ENCODE measurements around the gene FBXO39. TPM values are rescaled to one million over a fixed set of nuclear protein-coding genes. Genes with fewer than 3 reads are reported as not detected.
"Not testable (repeated sequence)": the region's sequence is repeated elsewhere in the genome, so short reads cannot be mapped to it uniquely, and the experiment has no call there.

The FBXO39 gene
- polyA plus RNA-seq (2014; cell fraction: cytosol; rRNA removed) = not detected in 2 replicates
- not detected in 2 replicates for polyA plus RNA-seq (2014; cell fraction: nucleus; rRNA removed)

DNA sequence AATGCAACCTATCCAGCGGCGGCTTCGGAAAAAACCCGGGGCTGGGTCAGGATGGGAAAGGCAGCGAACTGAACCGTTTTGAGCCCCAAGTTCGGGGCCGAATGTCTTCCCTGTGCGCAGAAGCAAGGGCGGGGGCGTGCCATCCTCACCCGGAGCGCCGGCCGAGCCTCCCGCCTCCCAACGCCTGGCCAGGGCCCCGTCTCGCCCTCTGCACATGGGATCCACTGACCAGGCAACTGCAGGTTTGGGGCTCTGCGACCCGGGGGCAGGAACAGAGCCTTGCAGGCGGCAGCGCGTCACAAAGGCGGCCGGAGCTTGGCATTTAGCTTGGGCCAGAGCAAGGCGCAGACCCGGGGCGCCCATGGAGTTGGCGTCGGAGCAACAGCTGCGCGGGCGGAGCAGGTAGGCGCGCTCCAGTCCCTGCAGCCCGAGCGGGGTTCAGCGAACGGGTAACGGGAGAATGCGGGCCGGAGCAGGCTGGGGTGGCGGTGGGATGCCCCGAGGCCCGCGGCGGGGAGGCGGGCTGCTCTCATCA lies at the start of gene FBXO39:
Gene FBXO39 (plus strand): TSS at position 345 of the 535 bp plus-strand sequence. CDS start 3,654 bp downstream, outside the sequence.
- DNase-seq (ENCODE audit: low spot score) = no peak

DNA sequence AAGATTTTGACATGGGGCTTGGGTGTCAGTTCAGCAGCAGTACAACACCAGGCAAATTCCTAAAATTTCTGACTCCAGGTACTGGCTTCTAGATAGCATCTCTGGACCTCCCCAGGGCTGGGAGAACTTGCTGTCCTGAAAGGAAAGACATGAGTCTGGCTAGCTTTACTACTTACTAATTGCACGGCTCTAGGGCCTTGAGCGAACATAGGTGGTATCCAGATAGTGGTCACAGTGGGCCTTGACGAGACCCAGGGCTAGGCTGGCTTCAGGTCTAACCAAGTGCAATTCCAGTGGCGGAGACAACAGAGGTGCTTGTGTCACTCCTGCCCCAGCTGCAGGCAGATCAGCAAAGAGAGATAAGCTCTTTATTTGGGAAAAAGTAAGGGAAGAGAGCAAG lies 46.5 kb upstream of the FBXO39 start:
- DNase-seq (ENCODE audit: low spot score) = no peak

GRCh38 chr17:6746665-6747064 lies 29.4 kb upstream of the FBXO39 start:
- not testable (repeated sequence) for DNase-seq (ENCODE audit: low spot score)

- no peak for DNase-seq (ENCODE audit: low spot score)
These were observed 27.4 kb upstream of the FBXO39 start for GRCh38 chr17:6748617-6749016.

DNA sequence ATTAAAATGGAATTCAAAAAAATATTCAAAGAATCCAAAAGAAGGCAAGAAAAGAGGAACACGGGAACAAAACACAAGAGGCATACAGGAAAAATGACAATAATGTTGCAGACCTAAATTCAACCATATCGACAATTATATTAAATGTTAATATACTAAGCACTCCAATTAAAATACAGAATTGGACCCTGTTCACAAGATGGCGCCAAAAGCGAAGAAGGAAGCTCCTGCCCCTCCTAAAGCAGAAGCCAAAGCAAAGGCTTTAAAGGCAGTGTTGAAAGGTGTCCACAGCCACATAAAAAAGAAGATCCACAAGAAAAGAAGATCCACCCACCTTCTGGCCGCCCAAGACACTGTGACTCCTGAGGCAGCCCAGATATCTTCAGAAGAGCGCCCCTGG lies 26.5 kb upstream of the FBXO39 start:
- no peak for DNase-seq (ENCODE audit: low spot score)

- no peak for DNase-seq (ENCODE audit: low spot score)
These were observed 23.7 kb upstream of the FBXO39 start for GRCh38 chr17:6752068-6752909.

GRCh38 chr17:6753006-6753445 lies 23.0 kb upstream of the FBXO39 start:
- DNase-seq (ENCODE audit: low spot score) = no peak

DNA sequence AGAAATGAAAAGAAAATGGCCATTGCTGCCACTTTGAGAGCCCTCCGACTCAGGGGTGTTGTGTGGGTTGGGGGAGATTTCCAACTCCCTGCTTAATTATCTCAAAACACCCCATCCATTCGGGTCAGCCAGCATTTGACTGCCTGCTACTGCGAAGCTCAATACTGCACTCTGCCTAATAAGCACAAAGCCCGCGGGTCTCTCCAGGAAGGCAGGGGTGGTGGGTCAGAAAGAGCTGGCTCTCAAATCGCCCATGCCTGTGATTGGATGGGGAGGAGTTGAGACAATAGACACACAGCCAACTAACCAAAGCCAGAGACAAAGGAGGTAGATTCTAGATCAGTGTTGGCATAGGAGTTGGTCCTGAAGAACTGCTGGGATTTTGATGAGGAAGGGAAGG lies 22.5 kb upstream of the FBXO39 start:
- no peak for DNase-seq (ENCODE audit: low spot score)

- DNase-seq (ENCODE audit: low spot score) = peak; percentile 45
These were observed 20.7 kb upstream of the FBXO39 start for GRCh38 chr17:6755281-6755680.

DNA sequence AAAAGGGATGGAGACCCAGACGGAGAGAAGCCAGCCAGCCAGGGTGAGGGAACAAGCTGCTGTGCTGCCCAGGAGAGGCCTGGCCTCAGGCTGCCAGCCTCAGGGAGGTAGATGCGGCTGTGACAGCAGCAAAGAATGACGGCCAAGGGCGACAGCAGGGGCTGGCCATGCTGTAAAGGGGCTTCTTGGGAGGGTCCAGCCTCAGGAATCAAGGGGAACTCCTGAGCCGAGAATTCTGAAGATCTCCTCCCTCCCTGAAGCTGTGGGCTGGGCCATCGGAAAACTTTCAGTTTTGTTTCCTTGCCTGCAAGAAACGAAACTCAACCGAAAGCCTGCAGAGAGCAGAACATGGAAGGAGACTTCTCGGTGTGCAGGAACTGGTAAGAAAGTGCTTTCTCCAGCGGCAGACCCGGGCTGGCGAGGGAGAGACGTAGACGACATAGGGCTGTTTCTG lies 20.3 kb upstream of the FBXO39 start, which contains the start of gene XAF1:
Gene XAF1 (plus strand): TSS at position 316 of the 454 bp plus-strand sequence. CDS start 33 bp downstream, at position 349.
- no peak for DNase-seq (ENCODE audit: low spot score)

DNA sequence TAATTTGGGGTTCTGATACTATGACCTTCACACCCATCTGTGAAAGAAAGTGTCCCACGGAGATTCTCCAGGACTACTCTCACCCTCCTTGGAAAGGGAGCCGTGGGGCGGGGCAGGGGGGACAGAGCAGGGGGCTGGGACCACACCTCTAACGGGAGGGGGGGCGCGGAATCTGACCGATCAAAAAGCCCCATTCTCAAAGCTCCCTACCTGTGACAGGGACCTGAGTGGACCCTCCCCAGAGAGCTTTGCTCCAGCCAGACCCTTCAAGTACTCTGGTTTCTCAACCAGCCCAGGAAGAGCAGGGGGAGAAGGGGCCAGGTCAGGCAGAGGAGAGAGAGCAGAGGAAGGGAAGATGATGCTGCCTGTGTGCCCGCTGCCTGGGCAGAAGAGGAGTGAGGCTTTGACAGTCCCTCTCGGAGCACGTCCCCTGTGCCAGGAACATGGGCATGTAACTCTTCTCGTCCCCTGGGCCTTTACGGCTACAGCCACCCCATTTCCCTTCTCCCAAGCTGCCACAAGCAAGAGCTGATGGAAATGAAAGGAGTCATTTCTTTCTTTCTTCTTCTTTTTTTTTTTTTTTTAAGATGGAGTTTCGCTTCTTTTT lies 19.5 kb upstream of the FBXO39 start:
- no peak for DNase-seq (ENCODE audit: low spot score)

DNA sequence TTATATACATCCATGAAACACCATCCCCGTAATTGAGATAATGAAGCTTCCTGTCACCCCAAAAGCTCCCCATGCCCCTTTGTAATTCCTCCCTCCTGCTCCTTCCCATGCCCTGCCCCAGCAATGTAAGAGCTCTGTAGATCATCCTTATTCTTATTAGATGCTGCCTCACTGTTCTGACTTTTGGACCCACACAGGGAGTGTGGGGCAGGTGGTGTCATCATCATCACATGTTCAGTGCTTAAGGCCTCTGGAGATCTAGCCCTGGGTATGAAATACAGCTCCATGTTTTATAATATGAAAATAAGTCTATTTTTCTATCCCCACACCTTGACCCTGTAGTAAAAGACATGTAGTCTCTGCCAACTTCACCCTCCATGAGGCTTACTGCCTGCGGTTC lies 18.3 kb upstream of the FBXO39 start:
- DNase-seq (ENCODE audit: low spot score) = no peak

DNA sequence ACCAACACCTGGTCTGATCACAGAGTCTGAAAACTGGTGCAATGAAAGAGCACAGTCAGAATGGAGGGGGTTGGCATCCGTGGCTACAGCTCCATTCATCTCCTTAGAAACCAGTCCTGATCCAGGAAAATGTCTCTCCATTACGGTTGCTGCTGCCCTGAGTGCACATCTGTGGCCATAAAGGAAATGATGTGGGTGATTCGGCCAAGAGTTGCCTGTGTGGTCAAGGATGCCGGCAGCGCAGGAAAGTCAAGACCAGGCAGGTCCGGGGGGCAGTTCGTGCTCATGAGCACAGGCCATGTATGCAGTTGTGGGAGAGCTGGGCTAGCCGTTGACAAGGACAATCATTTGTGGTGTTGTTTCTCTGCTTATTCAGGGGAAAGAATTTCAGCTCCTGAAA lies 14.2 kb upstream of the FBXO39 start:
- no peak for DNase-seq (ENCODE audit: low spot score)

- DNase-seq (ENCODE audit: low spot score) = no peak
These were observed 7.6 kb upstream of the FBXO39 start for GRCh38 chr17:6768447-6768846.

DNA sequence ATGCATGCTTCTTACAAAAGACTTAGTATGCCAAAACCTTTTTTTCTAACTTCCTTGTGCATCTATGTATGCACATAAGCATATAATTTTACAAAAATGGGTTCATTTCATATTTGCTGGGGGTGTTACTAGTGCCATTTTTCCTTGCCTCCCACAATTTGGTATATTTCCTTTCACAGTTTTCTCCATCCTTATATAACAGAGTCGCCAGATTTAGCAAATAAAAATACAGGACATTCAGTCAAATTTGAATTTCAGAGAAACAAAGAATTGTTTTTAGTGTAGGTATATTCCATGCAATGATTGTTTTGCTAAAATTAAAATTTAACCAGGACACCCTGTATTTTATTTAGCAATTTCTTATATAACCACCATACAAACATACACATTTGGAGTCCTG lies 4.0 kb upstream of the FBXO39 start:
- no peak for DNase-seq (ENCODE audit: low spot score)

- not testable (repeated sequence) for DNase-seq (ENCODE audit: low spot score)
These were observed 1.1 kb upstream of the FBXO39 start for GRCh38 chr17:6774906-6775305.

- no peak for DNase-seq (ENCODE audit: low spot score)
These were observed 3.4 kb downstream of the FBXO39 start for GRCh38 chr17:6779411-6779810.

DNA sequence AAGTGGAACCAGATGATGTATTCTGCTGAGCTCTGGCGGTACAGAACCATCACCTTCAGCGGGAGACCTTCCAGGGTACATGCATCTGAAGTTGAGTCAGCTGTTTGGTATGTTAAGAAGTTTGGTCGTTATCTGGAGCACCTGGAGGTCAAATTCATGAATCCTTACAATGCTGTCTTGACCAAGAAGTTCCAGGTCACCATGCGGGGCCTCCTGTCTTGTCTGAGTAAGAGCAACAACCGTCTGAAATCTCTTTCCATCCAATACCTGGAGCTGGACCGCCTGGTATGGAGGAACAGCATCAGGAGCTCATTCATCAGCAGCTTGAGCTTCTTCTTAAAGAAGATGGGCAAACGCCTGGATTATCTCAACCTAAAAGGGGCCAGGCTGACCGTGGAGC lies 4.0 kb downstream of the FBXO39 start:
- DNase-seq (ENCODE audit: low spot score) = no peak

DNA sequence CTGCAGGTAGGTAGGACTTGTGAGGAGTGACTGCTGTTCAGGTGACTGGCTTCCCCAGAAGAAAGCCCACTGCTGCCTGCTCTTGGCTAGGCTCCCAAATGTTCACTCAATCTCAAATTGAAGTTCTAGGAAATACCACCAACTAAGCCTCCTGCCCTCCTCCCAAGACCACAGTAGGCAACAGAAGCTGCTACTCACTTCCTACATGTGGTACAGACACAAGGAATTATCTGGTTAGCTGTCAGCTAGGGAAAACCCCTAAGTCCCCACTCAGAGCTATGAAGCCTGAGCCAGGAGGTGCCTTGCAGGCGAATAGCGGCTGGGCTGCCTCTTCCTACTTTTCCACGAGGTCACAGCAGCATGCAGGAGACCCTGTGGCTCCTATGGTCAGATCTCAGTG lies 4.9 kb downstream of the FBXO39 start:
- no peak for DNase-seq (ENCODE audit: low spot score)

DNA sequence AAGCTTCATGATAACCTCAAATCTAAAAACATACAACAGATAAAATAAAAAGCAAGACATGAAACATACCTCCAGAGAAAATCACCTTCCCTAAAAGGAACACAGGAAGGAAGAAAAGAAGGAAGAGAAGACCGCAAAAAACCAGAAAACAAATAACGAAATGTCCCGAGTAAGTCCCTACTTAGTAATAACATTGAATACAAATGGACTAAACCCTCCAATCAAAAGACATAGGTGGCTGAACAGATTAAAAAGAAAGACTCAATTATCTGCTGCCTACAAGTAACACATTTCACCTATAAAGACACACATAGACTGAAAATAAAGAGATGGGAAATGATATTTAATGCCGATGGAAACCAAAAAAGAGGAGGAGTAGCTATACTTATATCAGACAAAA lies 6.2 kb downstream of the FBXO39 start:
- DNase-seq (ENCODE audit: low spot score) = no peak

GRCh38 chr17:6786618-6787017 lies 10.6 kb downstream of the FBXO39 start:
- DNase-seq (ENCODE audit: low spot score) = no peak

DNA sequence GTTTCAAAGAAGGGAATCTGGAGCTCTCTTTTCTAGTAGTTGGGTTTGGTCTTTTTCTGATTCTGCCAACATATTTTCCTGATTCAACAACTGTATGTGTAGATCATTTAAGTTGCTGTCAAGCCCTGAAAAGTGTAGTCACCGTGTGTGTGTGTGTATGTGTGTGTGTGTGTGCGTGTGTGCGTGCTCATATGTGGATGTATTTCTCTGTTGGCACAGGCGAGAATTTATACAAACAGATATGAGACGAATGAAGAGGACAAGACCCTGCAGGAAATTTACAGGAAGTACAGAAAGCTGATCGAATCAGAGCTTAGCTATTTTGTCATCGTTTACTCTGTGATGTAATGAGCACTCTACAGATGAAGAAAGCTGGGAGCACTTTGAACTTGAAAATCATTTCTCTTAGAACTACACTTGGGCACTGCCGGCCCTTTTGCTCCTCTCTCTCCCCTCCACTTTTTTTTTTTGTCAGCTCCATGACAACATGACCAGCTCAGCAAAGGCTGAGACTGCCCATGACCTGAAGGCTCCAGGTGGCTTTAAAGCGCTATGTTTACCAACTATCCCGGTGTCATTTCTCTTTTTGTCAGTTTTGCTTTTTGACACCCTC lies 11.2 kb downstream of the FBXO39 start:
- no peak for DNase-seq (ENCODE audit: low spot score)
